OCI-LY1 (cell line): ENCODE measurements around the gene GTF3C5.
"Not testable (repeated sequence)": the region's sequence is repeated elsewhere in the genome, so short reads cannot be mapped to it uniquely, and the experiment has no call there.

Experiments
- H2AFZ ChIP-seq: fragments of 200-600 bp; sonication (generic), shearing (Covaris generic); 2 replicates; pipeline ENCODE4 v1.6.0; 2014; ENCODE audit warnings: antibody characterized with exemption, mild to moderate bottlenecking, low read length
- H3F3A ChIP-seq: fragments of 200-600 bp; sonication (generic), shearing (Covaris generic); 2 replicates; pipeline ENCODE4 v1.6.0; 2014; ENCODE audit warnings: mild to moderate bottlenecking, antibody characterized with exemption, low read length, moderate library complexity; ENCODE audit not compliant: insufficient read depth
- H3K27ac ChIP-seq: fragments of 200-600 bp; sonication (generic); 2 replicates; pipeline ENCODE4 v1.5.1; 2014; ENCODE audit warnings: low read length, mixed run types, mild to moderate bottlenecking, low read depth; ENCODE audit not compliant: poor library complexity, severe bottlenecking
- H3K27me3 ChIP-seq: fragments of 200-600 bp; sonication (generic); 2 replicates; pipeline ENCODE4 v1.6.0; 2014; ENCODE audit warnings: antibody characterized with exemption, mild to moderate bottlenecking, low read length, moderate library complexity; ENCODE audit not compliant: insufficient read depth
- H3K36me3 ChIP-seq: fragments of 200-600 bp; sonication (generic); 2 replicates; pipeline ENCODE4 v1.6.1; 2014; ENCODE audit warnings: mild to moderate bottlenecking, antibody characterized with exemption, low read length, moderate library complexity, mixed read lengths; ENCODE audit not compliant: insufficient read depth
- H3K4me1 ChIP-seq: fragments of 200-600 bp; sonication (generic); 2 replicates; pipeline ENCODE4 v1.5.1; 2014; ENCODE audit warnings: mild to moderate bottlenecking, low read length, moderate library complexity; ENCODE audit not compliant: insufficient read depth, severe bottlenecking
- H3K4me2 ChIP-seq: fragments of 200-600 bp; sonication (generic), shearing (Covaris generic); 2 replicates; pipeline ENCODE4 v1.6.1; 2014; ENCODE audit warnings: low read length
- H3K4me3 ChIP-seq: fragments of 200-600 bp; sonication (generic); 2 replicates; pipeline ENCODE4 v1.5.1; 2014; ENCODE audit warnings: low read length, low read depth, mild to moderate bottlenecking, mixed read lengths; ENCODE audit not compliant: poor library complexity, severe bottlenecking
- H3K79me2 ChIP-seq: fragments of 200-600 bp; shearing (Covaris generic); 2 replicates; pipeline ENCODE4 v1.6.1; 2016; ENCODE audit warnings: mixed run types, low read length, mixed read lengths; ENCODE audit not compliant: insufficient read depth
- H3K9ac ChIP-seq: fragments of 200-600 bp; sonication (generic), shearing (Covaris generic); 2 replicates; pipeline ENCODE4 v1.6.1; 2014; ENCODE audit warnings: mild to moderate bottlenecking, low read length, mixed read lengths
- H3K9me2 ChIP-seq: fragments of 200-600 bp; sonication (generic), shearing (Covaris generic); 2 replicates; pipeline ENCODE4 v1.6.1; 2014; ENCODE audit warnings: low read depth, mild to moderate bottlenecking, low read length, mixed read lengths
- H3K9me3 ChIP-seq: fragments of 200-600 bp; shearing (Covaris generic); 2 replicates; pipeline ENCODE4 v1.6.1; 2014; ENCODE audit warnings: low read length, mixed read lengths
- H4K20me1 ChIP-seq: fragments of 200-600 bp; sonication (generic), shearing (Covaris generic); 2 replicates; pipeline ENCODE4 v1.6.0; 2016; ENCODE audit warnings: mild to moderate bottlenecking, low read length; ENCODE audit not compliant: insufficient read depth
- CTCF ChIP-seq: fragments of 200-600 bp; sonication (generic), shearing (Covaris generic); IDR thresholded peaks from 2 replicates; pipeline ENCODE4 v1.5.1; 2017; ENCODE audit warnings: mild to moderate bottlenecking, antibody characterized with exemption, low read length, moderate library complexity, mixed read lengths
- EZH2 ChIP-seq: fragments of 200-600 bp; sonication (generic), shearing (Covaris generic); IDR thresholded peaks from 2 replicates; pipeline ENCODE4 v1.8.0; 2017; ENCODE audit warnings: borderline replicate concordance, mixed run types, mild to moderate bottlenecking, antibody characterized with exemption, low read length, moderate library complexity, mixed read lengths

GTF3C5 gene

GRCh38 chr9:133067006-133067405, 36.2 kb downstream of the GTF3C5 start:
- Histone ChIP-seq H2AFZ (no peak overlapping the region), H3K9me3 (no peaks in the 10 kb centered on the region), H3K4me1 (no peaks in the 10 kb centered on the region), H3F3A (no peaks in the 10 kb centered on the region), H3K4me3 (no peak overlapping the region), H3K9me2 (no peaks in the 10 kb centered on the region), H3K27ac (no peak overlapping the region), H3K27me3 (no peaks in the 10 kb centered on the region), H3K79me2 (no peaks in the 10 kb centered on the region), H3K4me2 (no peak overlapping the region), H4K20me1 (no peaks in the 10 kb centered on the region), H3K36me3 (no peaks in the 10 kb centered on the region), H3K9ac (no peak overlapping the region)
- TF ChIP-seq EZH2 (no peak), CTCF (no peak)

DNA sequence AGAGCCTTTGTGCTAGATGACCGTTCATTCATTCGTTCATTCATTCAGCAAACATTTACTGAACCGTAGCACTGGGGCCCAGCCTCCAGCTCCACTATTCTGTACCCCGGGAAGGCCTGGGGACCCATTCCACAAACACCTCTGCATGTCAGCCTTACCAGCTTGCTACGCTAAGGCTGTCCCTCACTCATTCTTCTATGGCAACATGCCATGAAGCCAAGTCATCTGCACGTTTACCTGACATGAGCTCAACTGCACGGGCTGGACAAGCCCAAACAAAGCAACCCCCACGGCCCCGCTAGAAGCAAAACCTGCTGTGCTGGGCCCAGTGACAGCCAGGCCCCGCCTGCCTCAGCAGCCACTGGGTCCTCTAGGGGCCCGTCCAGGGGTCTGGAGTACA, 37.0 kb downstream of the GTF3C5 start:
- no peak overlapping the region for H3K9ac ChIP-seq
- H3F3A ChIP-seq = no peaks in the 10 kb centered on the region
- H3K9me2 ChIP-seq = no peaks in the 10 kb centered on the region
- no peaks in the 10 kb centered on the region for H4K20me1 ChIP-seq
- H3K27ac ChIP-seq = no peak overlapping the region
- H3K27me3 ChIP-seq = no peaks in the 10 kb centered on the region
- no peaks in the 10 kb centered on the region for H3K79me2 ChIP-seq
- no peak overlapping the region for H2AFZ ChIP-seq
- H3K4me1 ChIP-seq = no peaks in the 10 kb centered on the region
- H3K4me2 ChIP-seq = no peak overlapping the region
- no peaks in the 10 kb centered on the region for H3K36me3 ChIP-seq
- TF ChIP-seq CTCF (no peak), EZH2 (no peak)
- H3K9me3 ChIP-seq = no peaks in the 10 kb centered on the region
- no peak overlapping the region for H3K4me3 ChIP-seq

GRCh38 chr9:133068431-133068830, 37.6 kb downstream of the GTF3C5 start:
- not testable (repeated sequence) for H4K20me1 ChIP-seq, H3K36me3 ChIP-seq, H3K4me1 ChIP-seq, H3K9me3 ChIP-seq, H2AFZ ChIP-seq, H3K9me2 ChIP-seq, H3K27ac ChIP-seq, H3K9ac ChIP-seq, H3K79me2 ChIP-seq, H3K4me3 ChIP-seq, H3K27me3 ChIP-seq, H3F3A ChIP-seq, H3K4me2 ChIP-seq

GRCh38 chr9:133070500-133070961, 39.7 kb downstream of the GTF3C5 start:
- H3K36me3 ChIP-seq, H3K27ac ChIP-seq, H3K4me1 ChIP-seq, H3K4me3 ChIP-seq, H4K20me1 ChIP-seq, H3F3A ChIP-seq, H3K9me2 ChIP-seq, H3K9ac ChIP-seq, H2AFZ ChIP-seq, H3K4me2 ChIP-seq, H3K27me3 ChIP-seq, H3K9me3 ChIP-seq, H3K79me2 ChIP-seq: not testable (repeated sequence)

GRCh38 chr9:133070985-133071384, 40.2 kb downstream of the GTF3C5 start:
- not testable (repeated sequence) for H3K9me2 ChIP-seq, H3K27me3 ChIP-seq, H3K4me3 ChIP-seq, H2AFZ ChIP-seq, H4K20me1 ChIP-seq, H3K27ac ChIP-seq, H3K9ac ChIP-seq, H3K4me1 ChIP-seq, H3F3A ChIP-seq, H3K36me3 ChIP-seq, H3K4me2 ChIP-seq, H3K9me3 ChIP-seq, H3K79me2 ChIP-seq
